A375 (cell line): ENCODE measurements around the gene TMEM198. TPM values are rescaled to one million over a fixed set of nuclear protein-coding genes. Genes with fewer than 3 reads are reported as not detected.

ENCODE experiments used
- small RNA-seq: library from RNA; depleted of rRNA; stranded (forward); fragments of <200 nt; gene quantifications from one replicate; pipeline ENCODE3, GENCODE V24; 2014
- total RNA-seq: library from RNA; depleted of rRNA; stranded (reverse); fragments of >200 nt; shearing (Covaris generic); gene quantifications from 2 replicates; pipeline ENCODE4 v1.2.3, GENCODE V29; 2014; rRNA removed

TMEM198 gene
- total RNA-seq, result 4.2 and 4.3 TPM in 2 replicates

GRCh38 chr2:219543596-219544358 lies at the start of gene TMEM198, which contains the start of gene CHPF:
TSS of gene TMEM198 (plus strand) at chr2:219544028. CDS start at chr2:219544728, 700 bp downstream.
TSS of gene CHPF (minus strand) at chr2:219543809. CDS start at chr2:219543538, 271 bp downstream.

DNA sequence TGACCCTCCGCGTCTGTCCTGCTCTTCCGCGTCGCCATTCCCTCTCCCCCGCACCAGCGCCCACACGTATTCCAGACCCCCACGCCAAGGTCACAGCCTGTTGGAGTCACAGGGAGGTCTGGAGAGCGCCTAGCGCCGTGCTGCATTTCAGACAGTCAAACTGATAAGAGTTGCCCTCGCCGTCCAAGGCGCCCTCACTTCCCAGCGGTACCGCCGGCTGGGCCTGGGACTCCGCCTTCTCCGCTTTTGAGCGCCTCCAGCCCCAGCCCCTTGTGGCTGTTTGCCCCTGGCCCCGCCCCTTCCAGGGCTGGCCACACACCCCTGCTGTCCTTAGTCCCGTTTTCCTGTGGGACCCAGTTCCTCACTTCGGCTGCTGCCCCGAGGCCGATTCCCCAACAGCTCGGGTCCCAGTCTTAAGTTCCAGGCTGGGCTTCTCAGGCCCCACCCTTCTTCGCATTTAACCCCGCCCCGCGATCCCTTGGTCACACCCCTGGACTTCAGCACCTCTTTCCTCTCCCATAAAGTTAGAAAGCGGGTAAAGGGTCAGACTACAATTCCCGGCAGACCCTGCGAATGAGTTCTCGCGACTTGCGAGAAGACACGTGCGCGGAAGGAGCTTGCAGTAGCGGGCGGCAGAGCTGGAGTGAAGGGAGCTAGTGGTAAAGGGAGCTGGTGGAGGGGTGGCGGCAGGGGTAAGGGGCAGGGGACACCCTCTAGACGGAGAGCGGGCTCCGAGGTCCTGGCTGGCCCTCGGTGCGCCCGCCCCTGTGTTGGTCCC lies 45.4 kb upstream of the TMEM198 start, which contains the start of gene GMPPA:
TSS of gene GMPPA (plus strand) at position 612 of the 778 bp plus-strand sequence. CDS start 1,085 bp downstream, outside the sequence.

DNA sequence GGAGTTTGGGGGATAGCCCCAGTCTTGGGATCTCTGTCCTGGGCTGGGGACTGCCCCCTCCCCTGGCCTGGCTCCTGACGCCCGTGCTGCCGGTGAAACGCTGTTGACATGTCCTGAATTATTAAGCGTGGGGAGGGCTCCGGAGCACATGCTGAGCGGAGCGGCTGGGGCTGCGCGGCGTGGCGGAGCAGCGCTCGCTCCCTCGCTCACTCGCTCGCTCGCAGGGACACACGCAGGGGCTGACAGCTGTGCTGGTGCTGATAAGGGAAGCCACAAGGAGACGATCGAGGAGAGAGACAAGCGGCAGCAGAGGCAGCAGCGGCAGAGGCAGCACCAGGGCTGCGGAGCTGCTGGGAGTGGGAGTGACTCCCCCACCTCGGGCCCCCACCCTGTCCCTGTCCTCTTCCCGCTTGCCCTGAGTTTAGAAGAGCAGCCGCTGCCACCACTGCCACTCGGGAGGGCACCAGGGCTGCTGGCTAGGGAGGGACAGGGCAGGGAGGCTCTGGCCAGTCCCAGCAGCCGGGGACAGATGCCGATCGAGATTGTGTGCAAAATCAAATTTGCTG lies 29.5 kb upstream of the TMEM198 start, which contains the start of gene ASIC4:
TSS of gene ASIC4 (plus strand) at position 287 of the 566 bp plus-strand sequence. CDS start at position 530, 243 bp downstream.

DNA sequence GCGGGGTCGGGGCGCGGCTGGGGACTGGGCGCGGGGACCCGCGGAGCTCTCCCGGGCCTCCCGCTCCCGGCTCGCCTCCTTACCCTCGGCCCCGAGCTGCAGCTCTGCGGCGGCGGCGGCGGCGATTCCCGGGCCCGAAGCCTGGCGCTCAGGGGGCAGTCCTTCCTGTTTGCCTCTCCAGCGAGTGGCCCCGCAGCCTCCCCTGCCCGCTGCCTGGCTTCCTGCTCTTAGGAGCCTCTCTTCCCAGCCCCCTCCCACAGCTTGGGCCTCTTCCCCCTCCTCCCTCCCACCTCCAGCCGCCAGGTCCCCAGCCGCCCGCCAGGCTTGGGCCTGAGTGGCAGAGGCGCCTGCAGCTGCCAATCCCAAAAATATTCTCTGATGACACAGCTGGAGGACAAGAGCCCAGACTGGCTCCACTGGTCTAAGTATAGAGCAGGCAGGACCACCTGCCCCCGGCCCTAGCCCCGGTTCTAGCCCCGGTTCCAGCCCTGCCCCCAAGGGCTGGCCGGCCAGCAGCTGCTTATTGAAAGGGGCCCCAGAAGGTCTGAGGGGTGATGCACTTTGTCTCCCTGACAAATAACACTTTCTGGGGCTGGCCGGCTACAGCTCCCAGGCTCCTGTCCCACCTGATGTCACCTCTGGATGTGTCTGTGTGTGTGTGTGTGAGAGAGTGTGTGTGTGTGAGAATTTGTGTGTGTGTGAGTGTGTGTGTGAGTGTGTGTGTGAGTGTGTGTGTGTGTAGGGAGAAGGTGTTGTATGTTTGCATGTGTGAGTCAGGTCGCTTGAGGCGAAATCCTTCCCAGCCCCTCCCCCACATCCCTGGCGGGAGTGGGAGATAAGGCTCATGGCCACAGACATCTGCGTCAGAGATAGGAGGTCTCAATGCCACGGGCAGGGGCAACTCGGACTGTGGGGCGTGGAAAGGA lies 27.7 kb downstream of the TMEM198 start, which contains the start of gene OBSL1:
TSS of gene OBSL1 (minus strand) at position 229 of the 926 bp plus-strand sequence. CDS start 307 bp downstream, outside the sequence.

GRCh38 chr2:219572237-219573001 lies 28.6 kb downstream of the TMEM198 start, which contains the start of gene INHA:
TSS of gene INHA (plus strand) at chr2:219572310. CDS start at chr2:219572375, 65 bp downstream.

GRCh38 chr2:219597552-219598307 lies 53.9 kb downstream of the TMEM198 start, which contains the start of gene STK11IP:
TSS of gene STK11IP (plus strand) at chr2:219597857. CDS start at chr2:219598120, 263 bp downstream.

Small RNA genes within 50 kb of the gene (small RNA-seq; reads per million reads assigned to genes)
- gene MIR3132, result not detected
- 0.29 reads per million for gene RN7SKP213

Other genes starting within 250 kb of the TMEM198 start
- gene PTPRN, start 234.6 kb upstream of the TMEM198 start, total RNA-seq, result 2.8 and 3.5 TPM in 2 replicates
- gene RESP18, start 211.3 kb upstream of the TMEM198 start, total RNA-seq, result not detected in 2 replicates
- gene DNPEP, start 156.1 kb upstream of the TMEM198 start, total RNA-seq, result 33.4 and 47.8 TPM in 2 replicates
- not detected in 2 replicates for gene DES, start 125.7 kb upstream of the TMEM198 start, total RNA-seq
- 8.8 and 14.3 TPM in 2 replicates for gene SPEG, start 109.2 kb upstream of the TMEM198 start, total RNA-seq
- 21.9 and 27.4 TPM in 2 replicates for gene GMPPA, start 45.1 kb upstream of the TMEM198 start, total RNA-seq
- 0.11 and 0.15 TPM in 2 replicates for gene ASIC4, start 29.5 kb upstream of the TMEM198 start, total RNA-seq
- 106 and 121 TPM in 2 replicates for gene CHPF, start 219 bp upstream of the TMEM198 start, total RNA-seq
- gene OBSL1, start 27.5 kb downstream of the TMEM198 start, total RNA-seq, result 98.6 and 102 TPM in 2 replicates
- gene INHA, start 28.3 kb downstream of the TMEM198 start, total RNA-seq, result 0.83 and 1.7 TPM in 2 replicates
- gene STK11IP, start 53.8 kb downstream of the TMEM198 start, total RNA-seq, result 26.5 and 31.3 TPM in 2 replicates
- 6.8 and 9.2 TPM in 2 replicates for gene SLC4A3, start 83.6 kb downstream of the TMEM198 start, total RNA-seq